H1 (cell line): Measurements from ENCODE around the gene EPHA4.

Source experiments
- CEBPB ChIP-seq: IDR thresholded peaks from 2 replicates; pipeline ENCODE4 v1.6.1; 2012; ENCODE audit warnings: low read depth, low read length
- CTCF ChIP-seq, 3 experiments: IDR thresholded peaks; 1 replicate in 2 of 3; 2 replicates in 1 of 3; pipeline versions ENCODE4 v1.5.1 to v1.6.1; 2011; ENCODE audit warnings: low read length in 3 of 3, mild to moderate bottlenecking in 3 of 3, inconsistent platforms in 2 of 3, low read depth in 1 of 3, moderate library complexity in 1 of 3; ENCODE audit not compliant: insufficient read depth in 1 of 3; ENCODE audit errors: control extremely low read depth in 1 of 3
- EP300 ChIP-seq, 2 experiments: IDR thresholded peaks; 1 replicate in 1 of 2; 2 replicates in 1 of 2; pipeline ENCODE4 v1.6.1; 2011 to 2012; ENCODE audit warnings: low read depth in 2 of 2, low read length in 2 of 2, mild to moderate bottlenecking in 2 of 2, borderline replicate concordance in 1 of 2, inconsistent platforms in 1 of 2, moderate library complexity in 1 of 2
- PHF8 ChIP-seq: fragments of 200-600 bp; sonication (generic); conservative IDR thresholded peaks from 2 replicates; pipeline ENCODE4 v1.7.1; 2012; ENCODE audit warnings: low read depth, mild to moderate bottlenecking, inconsistent platforms, low read length, moderate library complexity
- RFX5 ChIP-seq: IDR thresholded peaks from 2 replicates; pipeline ENCODE4 v1.6.1; 2011; ENCODE audit warnings: low read depth, low read length, improper control_type of control experiment, borderline replicate concordance
- SP1 ChIP-seq: IDR thresholded peaks from 2 replicates; pipeline ENCODE4 v1.6.1; 2011; ENCODE audit warnings: low read depth, low read length

DNA sequence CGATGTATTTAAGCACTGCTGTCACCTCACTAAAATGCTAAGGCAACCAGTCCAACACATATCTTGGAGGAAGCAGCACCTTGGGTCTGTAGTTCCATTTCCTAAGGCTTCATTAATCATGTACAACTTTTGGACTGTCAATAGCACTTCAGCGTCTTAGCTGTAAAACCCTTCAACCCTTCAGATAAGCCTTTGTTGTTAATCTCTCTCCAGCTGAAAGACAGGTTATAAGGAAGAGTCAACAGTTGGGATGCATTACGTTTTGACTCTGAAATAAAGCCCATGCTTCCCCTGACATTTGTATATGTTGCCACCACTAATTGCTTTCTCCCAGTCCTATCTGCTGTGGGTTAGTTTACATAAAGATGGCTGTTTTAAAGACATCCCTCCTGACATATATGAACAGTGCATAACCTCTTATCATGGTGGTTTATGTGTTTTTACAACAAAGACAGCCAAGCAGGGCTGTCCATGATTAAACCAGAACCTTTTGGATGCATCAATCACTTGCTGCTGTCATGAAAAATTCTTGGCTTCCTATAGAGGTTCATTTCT is 81.5 kb downstream of the EPHA4 start:
- no peak for TF ChIP-seq CTCF (IDR thresholded peaks at IDR 0.05; ENCODE audit: control extremely low read depth in 1 of 3, insufficient read depth in 1 of 3, low read depth in 1 of 3, low read length in 3 of 3)
- TF ChIP-seq PHF8, result no peak
- TF ChIP-seq SP1, result no peak
- no peak for TF ChIP-seq RFX5
- no peak for TF ChIP-seq EP300 (IDR thresholded peaks at IDR 0.05; ENCODE audit: borderline replicate concordance in 1 of 2, low read depth in 2 of 2, low read length in 2 of 2)
- TF ChIP-seq CEBPB, result no peak
